HepG2 (cell line): ENCODE results near the gene EPHA2. TPM values are rescaled to one million over a fixed set of nuclear protein-coding genes. Genes with fewer than 3 reads are reported as not detected.

Experiments used
- ATAC-seq: fragments of 200-7000 bp; cut with Tn5 transposase; 3 replicates; pipeline ENCODE4 v1.9.1; 2020; ENCODE audit warnings: mild to moderate bottlenecking, moderate library complexity
- Bru-seq: library from RNA; stranded (reverse); fragments of 400-500 nt; gene quantifications from one replicate; lab custom pipeline; 2021; lab: Mats Ljungman, UMichigan
- BruChase-seq, 2 experiments: library from RNA; stranded (reverse); fragments of 400-500 nt; gene quantifications; one replicate each; lab custom pipeline; 2021; lab: Mats Ljungman, UMichigan
- BruUV-seq: library from RNA; stranded (reverse); fragments of 400-500 nt; replicated peaks from 2 replicates; lab custom pipeline; 2021; lab: Mats Ljungman, UMichigan
- CTCF ChIA-PET: fragments of 300-600 bp; formaldehyde crosslinking; extraction: SDS; loops from one replicate; lab custom pipeline; 2021; ENCODE audit warnings: low total read pairs, inconsistent platforms, low intra/inter-chr PET ratio; lab: Yijun Ruan, JAX
- POLR2A ChIA-PET: fragments of 350-600 bp; sonication (Branson Sonifier 250); formaldehyde crosslinking; loops from one replicate; lab custom pipeline; 2020; ENCODE audit warnings: antibody characterized with exemption, inconsistent platforms; lab: Yijun Ruan, JAX
- DNase-seq: peaks from one replicate; pipeline ENCODE4 v3.0.0-alpha.2; 2015; ENCODE audit warnings: low spot score
- FAIRE-seq: peaks from 3 replicates; lab custom pipeline; 2011; peaks lifted over from hg19 to GRCh38; lab: Jason Lieb, UNC
- H2AFZ ChIP-seq: one replicate; pipeline ENCODE4 v1.6.1; 2011; ENCODE audit warnings: low read length, inconsistent platforms
- H3K27ac ChIP-seq: fragments of 300-600 bp; 3 replicates; pipeline ENCODE4 v1.8.0; 2011; ENCODE audit warnings: mixed run types, mild to moderate bottlenecking, mixed read lengths, low read length, inconsistent platforms; ENCODE audit not compliant: insufficient read depth; ENCODE audit errors: extremely low read length
- H3K27me3 ChIP-seq, 2 experiments: fragments of 200-600 bp in 1 of 2; 2 replicates in 1 of 2; 3 replicates in 1 of 2; pipeline versions ENCODE4 v1.6.0 to v1.8.0; 2011; ENCODE audit warnings: low read length in 2 of 2, mild to moderate bottlenecking in 2 of 2, moderate library complexity in 2 of 2, inconsistent platforms in 1 of 2; ENCODE audit not compliant: insufficient read depth in 2 of 2, control insufficient read depth in 1 of 2
- H3K36me3 ChIP-seq, 2 experiments: fragments of 200-600 bp in 1 of 2; replicated peaks in 1 of 2; 2 replicates in 1 of 2; 3 replicates in 1 of 2; pipeline versions ENCODE4 v1.5.1 to v1.8.0; 2011; ENCODE audit warnings: low read length in 2 of 2, inconsistent platforms in 1 of 2; ENCODE audit not compliant: insufficient read depth in 2 of 2, control insufficient read depth in 1 of 2
- H3K4me1 ChIP-seq: 2 replicates; pipeline ENCODE4 v1.5.1; 2012; ENCODE audit warnings: low read length, inconsistent platforms; ENCODE audit not compliant: insufficient read depth
- H3K4me2 ChIP-seq: 2 replicates; pipeline ENCODE4 v1.6.0; 2011; ENCODE audit warnings: low read depth, low read length, inconsistent platforms
- H3K4me3 ChIP-seq, 3 experiments: fragments of 200-600 bp in 1 of 3; sonication (generic), shearing (Covaris generic) in 1 of 3; replicated peaks in 1 of 3; 2 replicates each; pipeline ENCODE4 v1.5.1; 2011 to 2016; ENCODE audit warnings: low read length in 3 of 3, inconsistent platforms in 2 of 3, low read depth in 2 of 3, mild to moderate bottlenecking in 2 of 3, control low read depth in 1 of 3, mixed read lengths in 1 of 3; ENCODE audit not compliant: insufficient read depth in 1 of 3
- H3K79me2 ChIP-seq: one replicate; pipeline ENCODE4 v1.6.1; 2011; ENCODE audit warnings: low read length, inconsistent platforms; ENCODE audit not compliant: insufficient read depth
- H3K9ac ChIP-seq: 2 replicates; pipeline ENCODE4 v1.6.0; 2011; ENCODE audit warnings: mild to moderate bottlenecking, low read depth, low read length, inconsistent platforms; ENCODE audit not compliant: insufficient read depth
- H3K9me3 ChIP-seq: 2 replicates; pipeline ENCODE4 v1.5.1; 2012; ENCODE audit warnings: mild to moderate bottlenecking, low read length
- H4K20me1 ChIP-seq: 2 replicates; pipeline ENCODE4 v1.6.0; 2011; ENCODE audit warnings: inconsistent platforms, mild to moderate bottlenecking, low read length, moderate library complexity; ENCODE audit not compliant: insufficient read depth
- FOXA1 ChIP-seq, 2 experiments: fragments of 450-650 bp in 1 of 2; sonication (generic) in 1 of 2; formaldehyde crosslinking in 1 of 2; IDR thresholded peaks; 2 replicates each; pipeline versions ENCODE4 v1.4.0 to v1.6.1; 2016 to 2020; ENCODE audit warnings: missing genetic modification reagents in 1 of 2
- HOMEZ ChIP-seq: IDR thresholded peaks from 2 replicates; pipeline ENCODE4 v1.6.1; 2016; ENCODE audit warnings: low read depth
- LBX2 ChIP-seq: sonication (generic); formaldehyde crosslinking; IDR thresholded peaks from 2 replicates; pipeline ENCODE4 v1.5.0; 2020; ENCODE audit warnings: missing genetic modification reagents, mild to moderate bottlenecking, borderline replicate concordance
- MED8 ChIP-seq: sonication (generic); formaldehyde crosslinking; IDR thresholded peaks from 2 replicates; pipeline ENCODE4 v1.8.1; 2023; ENCODE audit warnings: mild to moderate bottlenecking, missing genetic modification reagents; ENCODE audit not compliant: insufficient replicate concordance
- NFE2L1 ChIP-seq: sonication (generic); formaldehyde crosslinking; IDR thresholded peaks from 2 replicates; pipeline ENCODE4 v1.4.0; 2020; ENCODE audit warnings: missing genetic modification reagents, mild to moderate bottlenecking, borderline replicate concordance
- NFYC ChIP-seq: IDR thresholded peaks from 2 replicates; pipeline ENCODE4 v1.6.1; 2016; ENCODE audit warnings: missing genetic modification reagents, missing compliant biosample characterization
- SOX5 ChIP-seq: IDR thresholded peaks from 2 replicates; pipeline ENCODE4 v1.6.1; 2016; ENCODE audit warnings: borderline replicate concordance
- SPEN ChIP-seq: sonication (generic); formaldehyde crosslinking; IDR thresholded peaks from 2 replicates; pipeline ENCODE4 v1.5.1; 2020; ENCODE audit warnings: low read depth, mild to moderate bottlenecking, missing genetic modification reagents
- ZNF800 ChIP-seq: sonication (generic); formaldehyde crosslinking; IDR thresholded peaks from 2 replicates; pipeline ENCODE4 v1.4.0; 2020; ENCODE audit warnings: missing genetic modification reagents
- ZNF83 ChIP-seq: sonication (generic); formaldehyde crosslinking; IDR thresholded peaks from 2 replicates; pipeline ENCODE4 v1.4.0; 2020; ENCODE audit warnings: missing genetic modification reagents, mild to moderate bottlenecking, borderline replicate concordance
- ZSCAN20 ChIP-seq: sonication (generic); formaldehyde crosslinking; IDR thresholded peaks from 2 replicates; pipeline ENCODE4 v1.4.0; 2020; ENCODE audit warnings: missing genetic modification reagents, mild to moderate bottlenecking, borderline replicate concordance
- WGBS: methylation state at CpG from one replicate; pipeline ENCODE4 v1.1.6; 2017; ENCODE audit warnings: low lambda C conversion rate; 5-methylcytosine and 5-hydroxymethylcytosine counted together
- in situ Hi-C: cut with HindIII; loops from 2 replicates; pipeline ENCODE4 v1.10.0; 2017; ENCODE audit warnings: low pct_unique_long_range_greater_than_20kb; ENCODE audit not compliant: extremely low pct_ligation_motif_present
- intact Hi-C: fragments of 100-400 bp; cut with micrococcal nuclease; formaldehyde crosslinking; loops from one replicate; pipeline ENCODE4 v1.10.0; 2022; ENCODE audit not compliant: unreplicated experiment
- long read RNA-seq, 2 experiments: library from RNA in 1 of 2; library from polyadenylated mRNA in 1 of 2; stranded (forward) in 1 of 2; unstranded in 1 of 2; transcript quantifications; one replicate each; pipeline ENCODE4 v2.0.0, GENCODE V29; 2019 to 2022
- polyA minus RNA-seq, 3 experiments: library from RNA; depleted of rRNA, polyadenylated mRNA; stranded (reverse); fragments of >200 nt; gene quantifications; 2 replicates each; pipeline ENCODE4 v1.2.3, GENCODE V29; 2011; ENCODE audit warnings: low replicate concordance in 1 of 3
- polyA plus RNA-seq, 8 experiments: library from polyadenylated mRNA; depleted of rRNA in 3 of 8; stranded (reverse) in 7 of 8; unstranded in 1 of 8; fragments of >200 nt; fragmentation: Illumina TruSeq in 4 of 8; extraction: Trizol in 4 of 8; gene quantifications; 2 replicates each; pipeline versions ENCODE4 v1.2.1 to v1.2.3, GENCODE V29; 2011 to 2016; ENCODE audit warnings: low read depth in 4 of 8, missing spikeins in 1 of 8, mixed read lengths in 1 of 8; ENCODE audit not compliant: insufficient read depth in 1 of 8
- total RNA-seq, 5 experiments: library from RNA; depleted of rRNA; stranded (reverse); fragments of >200 nt; fragmentation: Illumina TruSeq; extraction: Trizol; gene quantifications; 2 replicates each; pipeline ENCODE4 v1.2.3, GENCODE V29; 2016; ENCODE audit warnings: low read depth in 1 of 5

Gene EPHA2
- 15.5 and 33.6 TPM in 2 replicates for total RNA-seq (2016; rRNA removed; fragmentation: Illumina TruSeq; extraction: Trizol)
- total RNA-seq (2016; cell fraction: cytosol; rRNA removed; fragmentation: Illumina TruSeq; extraction: Trizol; ENCODE audit: low read depth), result 6.7 and 7.8 TPM in 2 replicates
- total RNA-seq (2016; cell fraction: insoluble cytoplasmic fraction; rRNA removed; fragmentation: Illumina TruSeq; extraction: Trizol), result 10.8 and 35.8 TPM in 2 replicates
- total RNA-seq (2016; cell fraction: membrane; rRNA removed; fragmentation: Illumina TruSeq; extraction: Trizol), result 14.9 and 16.9 TPM in 2 replicates
- total RNA-seq (2016; cell fraction: nucleus; rRNA removed; fragmentation: Illumina TruSeq; extraction: Trizol), result 41.9 and 47.9 TPM in 2 replicates
- 53.6 and 62.5 TPM in 2 replicates for polyA plus RNA-seq (2011; rRNA removed)
- 39.1 and 62.9 TPM in 2 replicates for polyA plus RNA-seq (2011; cell fraction: cytosol; rRNA removed)
- 163 and 212 TPM in 2 replicates for polyA plus RNA-seq (2011; cell fraction: nucleus; rRNA removed)
- polyA plus RNA-seq (2012), result 25.4 and 56.3 TPM in 2 replicates
- polyA plus RNA-seq (2016; cell fraction: cytosol; fragmentation: Illumina TruSeq; extraction: Trizol; ENCODE audit: low read depth), result 2.1 and 2.2 TPM in 2 replicates
- polyA plus RNA-seq (2016; cell fraction: insoluble cytoplasmic fraction; fragmentation: Illumina TruSeq; extraction: Trizol; ENCODE audit: low read depth), result 11.5 and 14.9 TPM in 2 replicates
- 5.7 and 6.8 TPM in 2 replicates for polyA plus RNA-seq (2016; cell fraction: membrane; fragmentation: Illumina TruSeq; extraction: Trizol; ENCODE audit: low read depth)
- 84.4 and 87.2 TPM in 2 replicates for polyA plus RNA-seq (2016; cell fraction: nucleus; fragmentation: Illumina TruSeq; extraction: Trizol; ENCODE audit: insufficient read depth, low read depth)
- polyA minus RNA-seq (2011; rRNA and poly(A)+ RNA removed; ENCODE audit: low replicate concordance), result 69.9 and 218 TPM in 2 replicates
- polyA minus RNA-seq (2011; cell fraction: cytosol; rRNA and poly(A)+ RNA removed), result 72.7 and 86.9 TPM in 2 replicates
- polyA minus RNA-seq (2011; cell fraction: nucleus; rRNA and poly(A)+ RNA removed), result 65.6 and 79.3 TPM in 2 replicates
- percentile 85 among the genes with signal in this experiment for Bru-seq, nascent RNA
- BruChase-seq, experiment 1, labeled RNA remaining after a 6-hour chase, result percentile 93 among the genes with signal in this experiment
- BruChase-seq, experiment 2, labeled RNA remaining after a 2-hour chase, result percentile 92 among the genes with signal in this experiment
- long read RNA-seq, experiment 1, partial matches to known transcripts, result 13 of 16 reads
- long read RNA-seq, experiment 1, other reads (novel, unspliced or antisense), result 3 of 16 reads
- long read RNA-seq, experiment 2, transcript EPHA2-201 (17 exons, 3,964 nt), result major isoform, 82 of 266 reads
- long read RNA-seq, experiment 2, partial matches to known transcripts, result 112 of 266 reads
- long read RNA-seq, experiment 2, other reads (novel, unspliced or antisense), result 72 of 266 reads

GRCh38 chr1:16155537-16156410 is at the start of gene EPHA2:
EPHA2 (minus strand) TSS chr1:16156069; CDS start chr1:16155932, 137 bp downstream.
- peak; percentile 93 for DNase-seq
- peak; percentile 65 for ATAC-seq
- peak; percentile 64 for FAIRE-seq
- TF ChIP-seq LBX2, result no peak; the same call in 1 of the 2 replicates
- TF ChIP-seq ZSCAN20 (CRISPR knock-in tag), result peak; percentile 53; the same call in 1 of the 2 replicates
- TF ChIP-seq HOMEZ, result no peak; the same call in none of the 2 replicates
- peak; percentile 60 for TF ChIP-seq MED8 (CRISPR knock-in tag)
- peak; percentile 25; the same call in 1 of the 2 replicates for TF ChIP-seq ZNF83 (CRISPR knock-in tag)
- TF ChIP-seq SOX5 (CRISPR knock-in tag), result peak; percentile 66; the same call in 1 of the 2 replicates
- TF ChIP-seq NFYC, result no peak; the same call in 1 of the 2 replicates
- no peak for TF ChIP-seq NFE2L1 (CRISPR knock-in tag)
- no peak for TF ChIP-seq FOXA1 (IDR thresholded peaks at IDR 0.05)
- no peak for TF ChIP-seq FOXA1 (CRISPR knock-in tag; IDR thresholded peaks at IDR 0.05)
- peak; percentile 61; the same call in 1 of the 2 replicates for TF ChIP-seq ZNF800
- TF ChIP-seq SPEN (CRISPR knock-in tag), result peak; percentile 66

More at GRCh38 chr1:16155537-16156410, at the start of gene EPHA2:
- Histone ChIP-seq H3K4me3 (peak within 1 kb of the TSS; percentile 92 to 100 (median 95)), H3K27me3 (no peaks in the 10 kb centered on the region; a peak in 1 of 5 replicates), H2AFZ (no peak within 1 kb of the TSS), H4K20me1 (peaks cover 27% of the 10 kb centered on the region; the same call in 1 of the 2 replicates), H3K4me1 (peaks cover 52% of the 10 kb centered on the region), H3K9ac (peak within 1 kb of the TSS; percentile 95), H3K4me2 (peak within 1 kb of the TSS; percentile 99), H3K36me3 (peaks cover 3 to 14% of the 10 kb centered on the region in 2 experiments), H3K27ac (peak within 1 kb of the TSS; percentile 86), H3K9me3 (no peaks in the 10 kb centered on the region), H3K79me2 (peaks cover 58% of the 10 kb centered on the region)
- TSS peak; percentile 68 for BruUV-seq
- in situ Hi-C loops (no loop called here), intact Hi-C loops (no loop called here)
- 0% methylated on average over 6 of the region's 89 CpGs for WGBS
- CTCF ChIA-PET, result interaction anchor here (1.0 kb wide), 1 partner anchor 32 kb away, joined by 3 read pairs; no protein-coding TSS in a partner anchor
- POLR2A ChIA-PET, result interaction anchor here (1.1 to 5.9 kb wide), 14 partner anchors 9 to 537 kb away, joined by 3 to 120 read pairs (median 6); no protein-coding TSS in a partner anchor
